Stomach (tissue), 9 donors: ENCODE results near the gene FBXO7. TPM values are rescaled to one million over a fixed set of nuclear protein-coding genes. Genes with fewer than 3 reads are reported as not detected.

Experiments
- DNase-seq, 2 donors: peaks; one replicate each; pipeline versions ENCODE4 v3.0.0 to v3.0.0-alpha.2; 2013 to 2019
- H3K27ac ChIP-seq, 5 donors: fragments of 200-600 bp in 4 of 5; sonication (generic) in 4 of 5; one replicate each; pipeline ENCODE4 v1.5.1; 2013 to 2019; ENCODE audit warnings: mild to moderate bottlenecking in 1 of 5, moderate library complexity in 1 of 5
- H3K27me3 ChIP-seq, 3 donors: fragments of 200-600 bp; sonication (generic); one replicate each; pipeline ENCODE4 v1.5.1; 2017 to 2019; ENCODE audit warnings: mixed run types in 1 of 3
- H3K36me3 ChIP-seq, 4 donors: fragments of 200-600 bp; sonication (generic); 1 replicate in 3 of 4; 2 replicates in 1 of 4; pipeline ENCODE4 v1.5.1; 2016 to 2019
- H3K4me1 ChIP-seq, 4 donors: fragments of 200-600 bp; sonication (generic); one replicate each; pipeline ENCODE4 v1.5.1; 2016 to 2019
- H3K4me3 ChIP-seq, 4 donors: fragments of 200-600 bp; sonication (generic) in 3 of 4; one replicate each; pipeline ENCODE4 v1.5.1; 2016 to 2019; ENCODE audit warnings: mild to moderate bottlenecking in 1 of 4
- H3K9me3 ChIP-seq, 4 donors: fragments of 200-600 bp; sonication (generic); one replicate each; pipeline ENCODE4 v1.5.1; 2016 to 2019
- CTCF ChIP-seq, 7 experiments: fragments of 450-650 bp in 4 of 7; fragments of 200-600 bp in 3 of 7; sonication (generic) in 3 of 7; IDR thresholded peaks; one replicate each; pipeline ENCODE4 v1.5.1; 2016 to 2019; ENCODE audit warnings: antibody characterized with exemption in 7 of 7, control low read depth in 2 of 7, mild to moderate bottlenecking in 1 of 7
- EP300 ChIP-seq: sonication (generic); formaldehyde crosslinking; IDR thresholded peaks from one replicate; pipeline ENCODE4 v1.6.1; 2017; ENCODE audit warnings: antibody characterized with exemption
- POLR2A ChIP-seq, 4 donors: fragments of 450-650 bp; IDR thresholded peaks; one replicate each; pipeline ENCODE4 v1.6.1; 2016; ENCODE audit warnings: antibody characterized with exemption in 4 of 4, control low read depth in 2 of 4, mild to moderate bottlenecking in 1 of 4, moderate library complexity in 1 of 4
- POLR2AphosphoS5 ChIP-seq, 3 donors: sonication (generic); formaldehyde crosslinking; IDR thresholded peaks; one replicate each; pipeline ENCODE4 v1.6.1; 2016; ENCODE audit warnings: antibody characterized with exemption in 3 of 3
- WGBS, 5 donors: extraction: QIAGEN DNeasy Blood & Tissue Kit in 3 of 5; methylation state at CpG; one replicate each; pipeline versions ENCODE4 v1.1.5 to v1.1.7; 2013 to 2018; 5-methylcytosine and 5-hydroxymethylcytosine counted together
- intact Hi-C: fragments of 100-400 bp; cut with DNase I; formaldehyde crosslinking; loops from one replicate; pipeline ENCODE4 v1.15.1; 2023; ENCODE audit warnings: low total_unique reads
- polyA plus RNA-seq, 3 donors: library from polyadenylated mRNA; stranded (reverse); fragments of 200-250 nt; gene quantifications; one replicate each; pipeline ENCODE4 v1.2.3, GENCODE V29; 2013
- total RNA-seq, 5 donors: library from RNA; depleted of rRNA; stranded (reverse); fragments of >200 nt; gene quantifications; one replicate each; pipeline versions ENCODE4 v1.1.0 to v1.2.3, GENCODE V29; 2014 to 2016
- donor health status: healthy with polysubstance abuse.
- donor health status: Bipolar disorder and iron deficiency.
- donor health status: healthy.

FBXO7 gene
- total and polyA plus RNA-seq, 8 donors: 44.9 to 132 (median 65.9) TPM

GRCh38 chr22:32518381-32518780, 43.8 kb downstream of the FBXO7 start:
- peaks cover 0 to 14% (median 3%) of the 10 kb centered on the region in 4 donors for H3K36me3 ChIP-seq
- WGBS, 5 donors: 73 to 87% (median 83%) methylated on average over 1 of the region's 1 CpG
- TF ChIP-seq CTCF (IDR thresholded peaks at IDR 0.05): no peak
- TF ChIP-seq POLR2AphosphoS5 (IDR thresholded peaks at IDR 0.05): no peak
- no peak for TF ChIP-seq POLR2A (IDR thresholded peaks at IDR 0.05)
- TF ChIP-seq EP300: no peak
- intact Hi-C loops: no loop called here
- no peaks in the 10 kb centered on the region for H3K27me3 ChIP-seq
- H3K4me1 ChIP-seq: no peaks in the 10 kb centered on the region
- no peak overlapping the region for H3K27ac ChIP-seq
- no peak overlapping the region for H3K4me3 ChIP-seq
- H3K9me3 ChIP-seq: peaks cover 0 to 12% (median 5%) of the 10 kb centered on the region in 4 donors
- no peak for DNase-seq

DNA sequence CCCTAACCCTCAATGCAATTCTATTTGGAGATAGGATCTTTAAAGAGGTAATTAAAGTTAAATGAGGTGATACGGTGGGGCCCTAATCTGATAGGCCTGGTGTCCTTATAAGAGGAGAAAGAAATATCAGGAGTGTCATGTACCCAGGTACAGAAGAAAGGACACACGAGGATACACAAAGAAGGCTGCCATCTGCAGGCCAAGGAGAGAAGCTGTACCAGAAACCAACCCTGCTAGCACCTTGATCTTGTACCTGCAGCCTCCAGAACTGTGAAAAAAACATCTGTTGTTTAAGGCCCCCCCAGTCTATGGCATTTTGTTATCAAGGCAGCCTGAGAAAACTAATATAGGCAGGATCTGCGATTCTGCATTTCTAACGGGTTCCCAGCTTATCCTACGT, 44.2 kb downstream of the FBXO7 start:
- no peaks in the 10 kb centered on the region for H3K4me1 ChIP-seq
- TF ChIP-seq POLR2AphosphoS5 (IDR thresholded peaks at IDR 0.05) (no peak), EP300 (no peak), POLR2A (IDR thresholded peaks at IDR 0.05) (no peak), CTCF (IDR thresholded peaks at IDR 0.05) (no peak)
- H3K9me3 ChIP-seq: peaks cover 0 to 12% (median 5%) of the 10 kb centered on the region in 4 donors
- WGBS, 5 donors: 80 to 90% (median 84%) methylated on average over 5 of the region's 5 CpGs
- no peak for DNase-seq
- H3K27me3 ChIP-seq: no peaks in the 10 kb centered on the region
- no peak overlapping the region for H3K4me3 ChIP-seq
- H3K27ac ChIP-seq: no peak overlapping the region
- H3K36me3 ChIP-seq: peaks cover 0 to 14% (median 3%) of the 10 kb centered on the region in 4 donors
- intact Hi-C loops: no loop called here

DNA sequence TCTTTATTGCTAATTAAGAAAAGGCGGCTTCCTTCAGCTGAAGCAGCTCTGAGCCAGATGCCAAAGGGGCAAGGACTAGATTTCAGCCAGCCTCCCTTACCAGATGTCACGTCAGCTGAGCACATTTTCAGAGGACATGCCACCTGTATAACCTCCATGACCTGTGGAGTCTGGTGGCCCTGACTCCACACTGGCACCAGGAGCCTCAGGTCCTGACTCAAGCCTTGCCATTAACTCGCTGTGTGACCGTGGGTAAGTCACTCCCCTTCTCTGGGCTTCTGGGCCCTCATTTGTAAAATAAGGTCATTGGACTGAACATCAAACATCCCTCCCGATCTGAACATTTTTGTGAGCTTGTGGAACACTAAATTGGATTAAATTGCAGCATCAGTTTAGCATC, 46.0 kb downstream of the FBXO7 start:
- WGBS, 5 donors: 73 to 79% (median 74%) methylated on average over 5 of the region's 5 CpGs
- intact Hi-C loops: no loop called here
- peaks cover 0 to 17% (median 5%) of the 10 kb centered on the region in 4 donors for H3K9me3 ChIP-seq
- DNase-seq: no peak
- TF ChIP-seq POLR2A (IDR thresholded peaks at IDR 0.05): no peak
- TF ChIP-seq CTCF (IDR thresholded peaks at IDR 0.05): no peak
- no peak for TF ChIP-seq POLR2AphosphoS5 (IDR thresholded peaks at IDR 0.05)
- no peak for TF ChIP-seq EP300
- no peak overlapping the region for H3K4me3 ChIP-seq
- H3K27me3 ChIP-seq: no peaks in the 10 kb centered on the region
- H3K4me1 ChIP-seq: no peaks in the 10 kb centered on the region
- peaks cover 0 to 14% (median 3%) of the 10 kb centered on the region in 4 donors for H3K36me3 ChIP-seq
- H3K27ac ChIP-seq: no peak overlapping the region

GRCh38 chr22:32522237-32522636, 47.6 kb downstream of the FBXO7 start:
- peaks cover 0 to 13% (median 4%) of the 10 kb centered on the region in 4 donors for H3K9me3 ChIP-seq
- intact Hi-C loops: no loop called here
- peaks cover 0 to 11% (median 3%) of the 10 kb centered on the region in 4 donors for H3K36me3 ChIP-seq
- H3K27ac ChIP-seq: no peak overlapping the region
- H3K27me3 ChIP-seq: no peaks in the 10 kb centered on the region
- no peak for DNase-seq
- no peak overlapping the region for H3K4me3 ChIP-seq
- WGBS, 5 donors: 29 to 55% (median 37%) methylated on average over 5 of the region's 5 CpGs
- no peaks in the 10 kb centered on the region for H3K4me1 ChIP-seq
- no peak for TF ChIP-seq POLR2A (IDR thresholded peaks at IDR 0.05)

DNA sequence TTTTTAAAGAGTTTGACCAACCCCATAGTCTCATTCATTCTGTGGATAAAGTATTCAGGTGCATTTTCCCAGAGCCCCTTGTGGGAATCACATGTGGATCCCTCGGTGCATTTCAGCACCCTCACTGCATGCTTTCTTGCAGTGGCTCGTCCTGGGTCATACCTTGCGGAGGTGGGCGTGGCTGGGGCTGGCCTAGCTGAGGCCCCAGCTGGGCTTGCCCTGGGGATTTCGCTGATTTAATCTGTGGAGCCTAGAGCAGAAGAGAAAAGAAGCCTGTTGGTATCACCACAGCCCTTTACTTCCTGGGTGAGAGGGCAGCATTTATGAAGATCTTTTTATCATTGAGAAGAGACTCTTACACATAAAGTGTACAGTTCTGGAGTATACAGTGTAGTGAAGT, 53.1 kb downstream of the FBXO7 start:
- WGBS, 5 donors: 56 to 60% (median 59%) methylated on average over 5 of the region's 5 CpGs
- TF ChIP-seq POLR2AphosphoS5 (IDR thresholded peaks at IDR 0.05) (no peak), EP300 (no peak), CTCF (IDR thresholded peaks at IDR 0.05) (no peak), POLR2A (IDR thresholded peaks at IDR 0.05) (no peak)
- intact Hi-C loops: loop anchor here (5.0 kb wide), 1 partner anchor 470 kb away; no protein-coding TSS in a partner anchor

More for the DNA sequence above, 53.1 kb downstream of the FBXO7 start:
- no peak overlapping the region for H3K4me3 ChIP-seq
- H3K4me1 ChIP-seq: peaks cover 16 to 24% (median 18%) of the 10 kb centered on the region in 4 donors
- H3K27me3 ChIP-seq: peaks cover 0 to 13% (median 0%) of the 10 kb centered on the region in 3 donors
- no peaks in the 10 kb centered on the region for H3K36me3 ChIP-seq
- no peak overlapping the region for H3K27ac ChIP-seq
- peak in 1 of 2 donors; percentile 23 for DNase-seq
- H3K9me3 ChIP-seq: peaks cover 0 to 5% (median 0%) of the 10 kb centered on the region in 4 donors
